GM12878 (cell line): ENCODE results near the gene PALD1.

Experiments
- CHD1 ChIP-seq: IDR thresholded peaks from 2 replicates; pipeline ENCODE4 v1.6.1; 2012; ENCODE audit warnings: low read depth, low read length, improper control_type of control experiment
- EP300 ChIP-seq, 2 experiments: fragments of 150-350 bp in 1 of 2; IDR thresholded peaks; 2 replicates each; pipeline ENCODE4 v1.6.1; 2011 to 2012; ENCODE audit warnings: low read depth in 2 of 2, low read length in 2 of 2, borderline replicate concordance in 1 of 2, improper control_type of control experiment in 1 of 2, inconsistent platforms in 1 of 2; ENCODE audit not compliant: control insufficient read depth in 1 of 2
- EZH2 ChIP-seq: IDR thresholded peaks from 2 replicates; pipeline ENCODE4 v1.6.1; 2012; ENCODE audit warnings: low read depth, mild to moderate bottlenecking, control low read depth, inconsistent platforms, low read length, borderline replicate concordance; ENCODE audit not compliant: control insufficient read depth
- RELA ChIP-seq: fragments of 450-650 bp; IDR thresholded peaks from 2 replicates; pipeline ENCODE4 v1.8.0; 2014; ENCODE audit warnings: borderline replicate concordance; ENCODE audit not compliant: partially characterized antibody
- SUPT20H ChIP-seq: IDR thresholded peaks from 2 replicates; pipeline ENCODE4 v1.6.1; 2011; ENCODE audit warnings: low read depth, mild to moderate bottlenecking, low read length, moderate library complexity, borderline replicate concordance; ENCODE audit not compliant: control insufficient read depth
- TARDBP ChIP-seq: IDR thresholded peaks from 2 replicates; pipeline ENCODE4 v1.6.1; 2016; ENCODE audit warnings: borderline replicate concordance

DNA sequence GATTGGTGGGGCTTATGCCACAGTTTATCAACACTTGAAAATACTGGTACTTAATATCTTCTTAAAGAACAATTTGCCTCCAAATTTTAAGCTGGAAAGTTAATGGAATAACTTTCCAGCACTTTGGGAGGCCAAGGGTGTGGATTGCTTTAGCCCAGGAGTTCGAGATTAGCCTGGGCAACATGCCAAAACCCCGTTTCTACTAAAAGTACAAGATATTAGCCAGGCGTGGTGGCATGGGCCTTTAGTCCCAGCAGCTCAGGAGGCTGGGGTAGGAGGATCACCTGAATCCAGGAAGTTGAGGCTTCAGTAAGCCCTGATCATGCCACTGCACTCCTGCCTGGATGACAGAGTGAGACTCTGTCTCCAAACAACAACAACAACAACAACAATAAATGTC, 68.0 kb downstream of the PALD1 start:
- TF ChIP-seq EZH2 (no peak), TARDBP (no peak), SUPT20H (no peak), CHD1 (no peak), EP300 (IDR thresholded peaks at IDR 0.05; ENCODE audit: borderline replicate concordance in 1 of 2, control insufficient read depth in 1 of 2, low read depth in 2 of 2, low read length in 2 of 2) (no peak), RELA (no peak)
